Smooth muscle cell (in vitro differentiated cells): ENCODE measurements around the gene ANXA1. TPM values are rescaled to one million over a fixed set of nuclear protein-coding genes. Genes with fewer than 3 reads are reported as not detected.

Experiments
- DNase-seq: peaks from one replicate; lab custom pipeline; 2025; ENCODE audit not compliant: unreplicated experiment; lab: John Stamatoyannopoulos, UW
- H2AFZ ChIP-seq: fragments of 200-600 bp; sonication (generic); 2 replicates; pipeline ENCODE4 v1.6.0; 2016; ENCODE audit warnings: antibody characterized with exemption, low read depth, mild to moderate bottlenecking
- H3F3A ChIP-seq: fragments of 200-600 bp; sonication (generic); 2 replicates; pipeline ENCODE4 v1.6.0; 2017; ENCODE audit warnings: antibody characterized with exemption, low read depth
- H3K27ac ChIP-seq: fragments of 200-600 bp; sonication (generic); 2 replicates; pipeline ENCODE4 v1.5.1; 2016; ENCODE audit warnings: low read depth, mild to moderate bottlenecking
- H3K27me3 ChIP-seq: fragments of 200-600 bp; sonication (generic); 2 replicates; pipeline ENCODE4 v1.6.1; 2016; ENCODE audit warnings: low read depth, mild to moderate bottlenecking
- H3K36me3 ChIP-seq: fragments of 200-600 bp; sonication (generic); 2 replicates; pipeline ENCODE4 v1.5.1; 2016; ENCODE audit warnings: low read depth
- H3K4me1 ChIP-seq: fragments of 200-600 bp; sonication (generic); 2 replicates; pipeline ENCODE4 v1.5.1; 2016; ENCODE audit warnings: low read depth
- H3K4me2 ChIP-seq: fragments of 200-600 bp; sonication (generic); 2 replicates; pipeline ENCODE4 v1.6.0; 2016; ENCODE audit warnings: mild to moderate bottlenecking
- H3K4me3 ChIP-seq: fragments of 200-600 bp; sonication (generic); 2 replicates; pipeline ENCODE4 v1.5.1; 2016; ENCODE audit warnings: mild to moderate bottlenecking
- H3K79me2 ChIP-seq: fragments of 200-600 bp; sonication (generic); 2 replicates; pipeline ENCODE4 v1.6.0; 2016; ENCODE audit warnings: low read depth, mild to moderate bottlenecking
- H3K9ac ChIP-seq: fragments of 200-600 bp; sonication (generic); 2 replicates; pipeline ENCODE4 v1.6.0; 2016; ENCODE audit warnings: low read depth
- H3K9me3 ChIP-seq: fragments of 200-600 bp; sonication (generic); replicated peaks from 2 replicates; pipeline ENCODE4 v1.5.1; 2016; ENCODE audit warnings: low read depth
- H4K20me1 ChIP-seq: fragments of 200-600 bp; sonication (generic); 2 replicates; pipeline ENCODE4 v1.6.0; 2016; ENCODE audit warnings: low read depth
- CTCF ChIP-seq: fragments of 200-600 bp; sonication (generic); IDR thresholded peaks from 2 replicates; pipeline ENCODE4 v1.5.1; 2017; ENCODE audit warnings: borderline replicate concordance, mild to moderate bottlenecking, antibody characterized with exemption; ENCODE audit not compliant: insufficient read depth, poor library complexity, severe bottlenecking
- WGBS: methylation state at CpG from one replicate; pipeline ENCODE4 v1.1.7; 2016; ENCODE audit warnings: low lambda C conversion rate; 5-methylcytosine and 5-hydroxymethylcytosine counted together
- polyA plus RNA-seq: library from polyadenylated mRNA; unstranded; fragments of >200 nt; fragmentation: Nextera tagmentation; extraction: Ambion mirVana; gene quantifications from 2 replicates; pipeline ENCODE4 v1.2.1, GENCODE V29; 2016
- total RNA-seq: library from RNA; depleted of rRNA; stranded (reverse); fragments of >200 nt; gene quantifications from 2 replicates; pipeline ENCODE4 v1.2.3, GENCODE V29; 2014

ANXA1 gene
- total and polyA plus RNA-seq, 2 experiments from 2014 or later = 266 to 967 TPM

GRCh38 chr9:73148447-73148937 is 3.2 kb upstream of the ANXA1 start:
- DNase-seq = no peak
- peaks cover 23% of the 10 kb centered on the region for H3K4me1 ChIP-seq
- WGBS = 52% methylated on average over 3 of the region's 3 CpGs
- peak overlapping the region; percentile 96 for H3K4me2 ChIP-seq
- TF ChIP-seq CTCF = no peak
- H3K9me3 ChIP-seq = no peaks in the 10 kb centered on the region
- H3K27me3 ChIP-seq = no peaks in the 10 kb centered on the region
- H3K4me3 ChIP-seq = no peak overlapping the region
- peaks cover 11% of the 10 kb centered on the region for H4K20me1 ChIP-seq
- peaks cover 46% of the 10 kb centered on the region for H3F3A ChIP-seq
- H3K36me3 ChIP-seq = no peaks in the 10 kb centered on the region
- H3K27ac ChIP-seq = peak overlapping the region; percentile 97
- no peak overlapping the region for H2AFZ ChIP-seq
- H3K79me2 ChIP-seq = peaks cover 25% of the 10 kb centered on the region
- peak overlapping the region; percentile 80 for H3K9ac ChIP-seq

- WGBS = 10% methylated on average over 4 of the region's 4 CpGs
- H3K27me3 ChIP-seq = no peaks in the 10 kb centered on the region
- DNase-seq = no peak
- no peak for TF ChIP-seq CTCF
- peak overlapping the region; percentile 32 for H3K4me3 ChIP-seq
- H3K9me3 ChIP-seq = no peaks in the 10 kb centered on the region
- H3K79me2 ChIP-seq = peaks cover 35% of the 10 kb centered on the region
- H3K27ac ChIP-seq = peak overlapping the region; percentile 97
- H3K4me2 ChIP-seq = peak overlapping the region; percentile 96
- peak overlapping the region; percentile 80 for H3K9ac ChIP-seq
- H4K20me1 ChIP-seq = peaks cover 21% of the 10 kb centered on the region
- H3K4me1 ChIP-seq = peaks cover 18% of the 10 kb centered on the region
- no peak overlapping the region for H2AFZ ChIP-seq
- H3F3A ChIP-seq = peaks cover 41% of the 10 kb centered on the region
- no peaks in the 10 kb centered on the region for H3K36me3 ChIP-seq
These were observed 2.1 kb upstream of the ANXA1 start for GRCh38 chr9:73149371-73150067.

GRCh38 chr9:73152543-73152844 is 829 bp downstream of the ANXA1 start:
- H3K4me2 ChIP-seq = peak overlapping the region; percentile 96
- no peaks in the 10 kb centered on the region for H3K9me3 ChIP-seq
- TF ChIP-seq CTCF = no peak
- peaks cover 63% of the 10 kb centered on the region for H3K79me2 ChIP-seq
- H3K4me3 ChIP-seq = peak overlapping the region; percentile 69
- H4K20me1 ChIP-seq = peaks cover 48% of the 10 kb centered on the region
- H3K27me3 ChIP-seq = no peaks in the 10 kb centered on the region
- no peak overlapping the region for H2AFZ ChIP-seq
- H3K4me1 ChIP-seq = peaks cover 23% of the 10 kb centered on the region
- peaks cover 29% of the 10 kb centered on the region for H3F3A ChIP-seq
- peak overlapping the region; percentile 96 for H3K9ac ChIP-seq
- no peaks in the 10 kb centered on the region for H3K36me3 ChIP-seq
- peak overlapping the region; percentile 97 for H3K27ac ChIP-seq
- no peak for DNase-seq

- H3K27me3 ChIP-seq = no peaks in the 10 kb centered on the region
- WGBS = 51% methylated on average over 2 of the region's 2 CpGs
- peaks cover 27% of the 10 kb centered on the region for H3F3A ChIP-seq
- peaks cover 25% of the 10 kb centered on the region for H3K4me1 ChIP-seq
- no peaks in the 10 kb centered on the region for H3K9me3 ChIP-seq
- no peak for DNase-seq
- TF ChIP-seq CTCF = no peak
- peak overlapping the region; percentile 97 for H3K27ac ChIP-seq
- H4K20me1 ChIP-seq = peaks cover 53% of the 10 kb centered on the region
- no peaks in the 10 kb centered on the region for H3K36me3 ChIP-seq
- no peak overlapping the region for H2AFZ ChIP-seq
- peak overlapping the region; percentile 69 for H3K4me3 ChIP-seq
- peak overlapping the region; percentile 96 for H3K4me2 ChIP-seq
- peak overlapping the region; percentile 96 for H3K9ac ChIP-seq
- peaks cover 68% of the 10 kb centered on the region for H3K79me2 ChIP-seq
These were observed 1.3 kb downstream of the ANXA1 start for GRCh38 chr9:73152953-73153352.
